T-helper 2 cell treated with Interferon-gamma antibody and Interleukin-4, amounts not matched to agents 100 ng/mL and 5 ng/mL, for 36 hours (primary cell): ENCODE data around the gene CCDC97. TPM values are rescaled to one million over a fixed set of nuclear protein-coding genes. Genes with fewer than 3 reads are reported as not detected.
"Not testable (repeated sequence)": the region's sequence is repeated elsewhere in the genome, so short reads cannot be mapped to it uniquely, and the experiment has no call there.

ENCODE experiments used
- intact Hi-C: fragments of 100-400 bp; cut with micrococcal nuclease; formaldehyde crosslinking; loops from one replicate; pipeline ENCODE4 v1.15.1; 2023
- total RNA-seq: library from RNA; stranded (reverse); gene quantifications from 2 replicates; pipeline ENCODE4 v1.2.3, GENCODE V29; 2022

CCDC97 gene
- total RNA-seq, 1 donor from 2014 or later, result 55.9 TPM

- intact Hi-C loops, result loop anchor here (1.0 to 10.0 kb wide), 2 partner anchors 40 to 188 kb away; partner anchors contain the start of genes BCKDHA and EXOSC5
These were observed 47.2 kb downstream of the CCDC97 start for GRCh38 chr19:41356984-41357739.

GRCh38 chr19:41357746-41358145 lies 47.8 kb downstream of the CCDC97 start:
- intact Hi-C loops, result loop anchor here (1.0 to 10.0 kb wide), 2 partner anchors 40 to 187 kb away; partner anchors contain the start of genes BCKDHA and EXOSC5

GRCh38 chr19:41359741-41360140 lies 49.8 kb downstream of the CCDC97 start:
- intact Hi-C loops, result loop anchor here (5.0 to 10.0 kb wide), 2 partner anchors 78 to 185 kb away; partner anchors contain the start of gene DMAC2

- intact Hi-C loops, result loop anchor here (5.0 kb wide), 1 partner anchor 75 kb away; the partner anchor contains the start of gene DMAC2
These were observed 52.3 kb downstream of the CCDC97 start for GRCh38 chr19:41362143-41362847.

- intact Hi-C loops, result loop anchor here (1.0 to 5.0 kb wide), 2 partner anchors 9 to 74 kb away; partner anchors contain the start of gene DMAC2
These were observed 53.4 kb downstream of the CCDC97 start for GRCh38 chr19:41363371-41363752.

- intact Hi-C loops, result loop anchor here (1.0 to 5.0 kb wide), 3 partner anchors 10 to 73 kb away; partner anchors contain the start of genes BCKDHA, DMAC2 and EXOSC5
These were observed 54.0 kb downstream of the CCDC97 start, which contains the start of gene B9D2 for GRCh38 chr19:41363753-41364523. Gene B9D2, minus strand, starts transcription at chr19:41364149. Its CDS starts 630 bp downstream, at chr19:41363519.

- intact Hi-C loops, result loop anchor here (1.0 to 5.0 kb wide), 2 partner anchors 33 to 73 kb away; partner anchors contain the start of genes BCKDHA, DMAC2 and EXOSC5
These were observed 54.8 kb downstream of the CCDC97 start for GRCh38 chr19:41364524-41365391.

- intact Hi-C loops, result no loop called here
These were observed 56.1 kb downstream of the CCDC97 start for GRCh38 chr19:41366089-41366488.

GRCh38 chr19:41367848-41368301 lies 57.9 kb downstream of the CCDC97 start:
- intact Hi-C loops, result no loop called here

- intact Hi-C loops, result no loop called here
These were observed 59.8 kb downstream of the CCDC97 start for GRCh38 chr19:41369769-41370168.

- intact Hi-C loops, result not testable (repeated sequence)
These were observed 61.1 kb downstream of the CCDC97 start for GRCh38 chr19:41371119-41371518.

- intact Hi-C loops, result no loop called here
These were observed 61.6 kb downstream of the CCDC97 start for GRCh38 chr19:41371541-41371940.

GRCh38 chr19:41372501-41372900 lies 62.5 kb downstream of the CCDC97 start:
- intact Hi-C loops, result no loop called here

- intact Hi-C loops, result no loop called here
These were observed 64.0 kb downstream of the CCDC97 start for GRCh38 chr19:41373993-41374392.

Other genes starting within 250 kb of the CCDC97 start
- not detected in 2 replicates for gene CYP2A13, start 221.7 kb upstream of the CCDC97 start, total RNA-seq
- gene CYP2F1, start 195.7 kb upstream of the CCDC97 start, total RNA-seq, result not detected in 2 replicates
- gene CYP2S1, start 117.0 kb upstream of the CCDC97 start, total RNA-seq, result 0.23 and 0.41 TPM in 2 replicates
- not detected in 2 replicates for gene AXL, start 90.9 kb upstream of the CCDC97 start, total RNA-seq
- 331 and 349 TPM in 2 replicates for gene HNRNPUL1, start 45.8 kb upstream of the CCDC97 start, total RNA-seq
- gene TGFB1, start 43.8 kb downstream of the CCDC97 start, total RNA-seq, result 179 and 181 TPM in 2 replicates
- gene B9D2, start 54.0 kb downstream of the CCDC97 start, total RNA-seq, result 11.5 TPM in 2 replicates
- gene TMEM91, start 66.4 kb downstream of the CCDC97 start, total RNA-seq, result 4.4 and 5.6 TPM in 2 replicates
- gene EXOSC5, start 87.2 kb downstream of the CCDC97 start, total RNA-seq, result 32.3 and 37.7 TPM in 2 replicates
- 16.8 and 19.5 TPM in 2 replicates for gene BCKDHA, start 87.6 kb downstream of the CCDC97 start, total RNA-seq
- 2.4 and 2.8 TPM in 2 replicates for gene B3GNT8, start 117.2 kb downstream of the CCDC97 start, total RNA-seq
- 44.5 and 48.9 TPM in 2 replicates for gene DMAC2, start 129.7 kb downstream of the CCDC97 start, total RNA-seq
- gene ERICH4, start 133.0 kb downstream of the CCDC97 start, total RNA-seq, result not detected in 2 replicates